Hematopoietic multipotent progenitor cell (in vitro differentiated cells): ENCODE results near the gene EIF4B. TPM values are rescaled to one million over a fixed set of nuclear protein-coding genes. Genes with fewer than 3 reads are reported as not detected.

Experiments used
- DNase-seq, 3 donors: peaks; one replicate each; pipeline ENCODE4 v3.0.0-alpha.2; 2011 to 2015; ENCODE audit warnings: low read depth in 2 of 3, low spot score in 2 of 3
- total RNA-seq: library from RNA; depleted of rRNA; stranded (reverse); fragments of >200 nt; gene quantifications from one replicate; pipeline ENCODE4 v1.2.3, GENCODE V29; 2012

Gene EIF4B
- total RNA-seq, 1 donor: 790 TPM

DNA sequence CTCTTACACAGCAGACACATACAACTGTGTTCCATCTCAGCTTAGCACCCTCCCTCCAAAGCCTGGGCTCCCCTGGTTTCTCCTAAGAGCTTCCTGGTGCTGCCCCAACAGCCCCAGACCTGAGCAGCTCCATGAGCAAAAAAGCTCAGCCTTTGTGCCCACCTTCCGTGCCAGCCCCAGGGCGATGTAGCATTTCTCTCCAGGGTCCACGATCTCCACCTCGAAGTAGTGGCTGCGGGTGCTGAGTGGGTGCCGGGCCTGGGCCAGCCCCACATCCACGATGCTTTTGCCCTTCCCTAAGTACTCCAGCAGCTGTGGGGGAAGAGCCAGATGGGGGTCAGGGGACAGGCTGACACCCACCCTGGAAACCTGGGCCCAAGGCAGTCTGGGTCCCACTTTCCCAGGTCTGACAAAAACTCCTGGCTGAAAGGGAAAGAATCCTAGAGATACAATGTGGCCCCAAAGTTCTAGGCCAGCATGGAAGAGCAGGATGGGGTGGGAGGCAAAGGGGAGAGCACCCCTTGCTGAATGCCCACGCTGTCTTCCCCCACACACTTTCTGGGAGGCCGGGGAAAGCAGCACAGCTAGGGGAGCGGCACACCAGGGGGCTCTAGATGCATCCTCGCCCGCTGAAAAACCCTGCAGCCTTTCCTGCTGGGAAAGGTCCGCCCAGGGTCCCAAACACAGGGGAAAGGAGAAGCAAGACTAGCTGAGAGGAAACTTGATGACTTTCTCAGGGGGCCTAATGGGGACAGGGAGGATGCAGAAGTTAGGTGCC, 61.9 kb downstream of the EIF4B start:
- no peak for DNase-seq

GRCh38 chr12:53068811-53069585, 62.7 kb downstream of the EIF4B start:
- DNase-seq: no peak

GRCh38 chr12:53069621-53070410, 63.6 kb downstream of the EIF4B start:
- DNase-seq: no peak

DNA sequence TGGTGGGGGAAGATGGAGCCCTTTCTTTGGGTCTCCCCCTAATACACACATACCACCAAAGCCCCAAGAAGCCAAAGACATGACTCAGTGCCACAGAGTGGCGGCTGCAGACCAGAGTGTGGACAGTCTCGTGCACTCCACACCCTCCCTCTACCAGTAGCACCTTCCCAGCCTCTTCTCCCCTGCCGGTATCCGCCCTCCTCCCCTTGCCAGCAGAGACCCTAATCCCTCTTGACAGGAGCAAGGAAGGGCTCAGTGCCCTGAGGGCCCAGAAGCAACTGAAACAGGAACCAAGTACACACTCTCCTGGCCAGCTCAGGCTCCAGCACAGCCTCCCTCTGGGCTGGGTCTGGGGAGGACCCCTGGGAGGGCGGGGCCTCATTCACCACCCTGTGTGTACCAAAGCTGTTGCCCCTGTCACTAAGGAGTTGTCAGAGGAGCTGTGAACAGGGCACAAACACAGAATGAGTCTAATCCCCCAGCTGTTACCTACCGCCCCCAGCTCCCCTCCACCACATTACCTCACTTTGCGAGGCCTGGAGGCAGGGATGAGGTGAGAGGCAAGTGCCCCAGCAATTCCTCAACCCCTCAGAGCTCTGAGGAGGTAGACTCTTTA, 64.7 kb downstream of the EIF4B start:
- DNase-seq: no peak

- DNase-seq: no peak
These were observed 65.6 kb downstream of the EIF4B start for GRCh38 chr12:53071591-53072551.

GRCh38 chr12:53073881-53074280, 67.6 kb downstream of the EIF4B start:
- no peak for DNase-seq

DNA sequence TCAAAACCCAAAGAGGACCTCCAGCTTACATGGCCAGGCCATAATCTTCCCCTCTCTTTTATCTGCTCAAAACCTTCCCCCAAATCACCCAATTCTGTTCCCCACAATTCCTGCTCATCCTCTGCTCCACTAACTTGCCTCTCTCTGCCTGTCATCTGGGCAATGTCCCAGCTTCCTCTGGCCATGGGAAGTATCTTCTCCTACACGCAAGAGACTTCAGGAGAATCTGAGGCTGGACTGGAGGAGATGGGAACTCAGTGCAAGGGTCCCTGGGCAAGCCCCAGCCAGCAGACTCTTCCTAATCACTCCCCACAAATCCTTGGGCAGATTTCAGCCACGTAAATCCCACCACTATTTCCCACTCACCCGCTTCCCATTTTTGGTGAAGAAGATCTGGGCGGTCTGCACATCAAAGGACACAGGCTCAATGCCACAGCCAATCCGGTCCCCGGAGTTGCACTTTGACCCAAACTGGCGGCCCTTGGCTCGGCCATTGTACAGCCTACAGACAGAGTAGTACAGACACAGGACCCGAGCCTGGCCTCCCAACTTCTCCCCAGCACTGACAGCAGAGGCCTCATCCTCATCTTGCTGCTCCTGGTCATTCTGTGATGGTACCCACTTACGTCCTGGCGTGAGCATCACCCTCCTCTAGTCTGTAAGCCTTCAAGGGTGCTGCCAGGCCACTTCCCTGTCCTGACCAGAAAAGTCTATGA, 68.2 kb downstream of the EIF4B start:
- DNase-seq: no peak

GRCh38 chr12:53074999-53075370, 68.7 kb downstream of the EIF4B start:
- no peak for DNase-seq

DNA sequence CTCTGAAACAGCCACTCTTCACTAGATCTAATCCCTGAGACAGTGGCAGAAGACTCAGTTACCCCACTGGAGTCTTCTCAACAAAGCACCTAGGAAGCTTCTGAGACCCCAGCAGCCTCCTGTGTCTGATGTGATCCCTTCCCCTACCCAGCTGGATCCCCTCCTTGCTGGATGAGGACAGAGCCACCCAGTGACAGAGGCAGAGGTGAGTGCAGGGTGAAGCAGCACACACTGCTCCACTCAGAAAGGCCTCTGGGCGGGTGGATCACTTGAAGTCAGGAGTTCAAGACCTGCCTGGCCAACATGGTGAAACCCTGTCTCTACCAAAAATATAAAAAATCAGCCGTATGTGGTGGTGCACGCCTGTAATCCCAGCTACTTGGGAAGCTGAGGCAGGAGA, 70.2 kb downstream of the EIF4B start:
- DNase-seq: no peak

GRCh38 chr12:53077030-53077429, 70.8 kb downstream of the EIF4B start:
- no peak for DNase-seq

DNA sequence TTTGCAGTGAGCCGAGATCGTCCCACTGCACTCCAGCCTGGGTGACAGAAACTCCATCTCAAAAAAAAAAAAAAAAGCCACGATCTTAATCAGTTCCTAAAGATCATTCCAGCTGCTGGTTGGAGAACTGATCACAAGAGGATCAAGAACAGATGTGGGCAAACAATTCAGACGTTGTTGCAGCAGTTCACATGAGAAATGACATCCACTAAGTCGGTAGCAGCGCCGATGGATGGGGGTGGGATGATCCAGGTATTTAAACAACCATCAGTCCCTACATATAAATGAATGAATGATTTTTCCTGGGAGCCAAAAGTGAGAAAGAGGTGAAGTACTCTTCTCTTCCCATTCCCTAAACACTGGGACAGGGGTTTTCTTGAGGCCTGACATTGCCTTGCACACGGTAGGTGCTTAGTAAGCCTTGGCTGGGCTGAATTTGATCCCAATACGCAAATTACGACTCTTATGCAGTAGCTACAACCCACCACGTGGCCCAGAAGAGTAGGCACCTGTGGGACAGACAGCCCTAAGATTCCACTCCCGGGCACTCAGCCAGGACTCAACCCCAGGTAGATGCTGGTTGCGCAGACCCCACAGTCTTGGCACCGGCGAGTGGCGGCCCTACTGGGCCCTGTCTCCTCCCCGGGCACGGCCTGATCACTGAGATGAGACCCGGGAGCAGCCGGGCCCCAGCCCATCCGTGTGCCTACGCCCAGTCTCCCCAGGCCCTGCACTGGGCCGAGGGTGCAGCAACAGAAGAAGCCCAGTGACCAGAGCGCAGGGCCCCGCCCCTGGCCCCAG, 72.4 kb downstream of the EIF4B start:
- DNase-seq: peak in 1 of 3 donors; percentile 36

GRCh38 chr12:53079226-53080117, 73.2 kb downstream of the EIF4B start, which contains the start of gene SPRYD3:
Gene SPRYD3, minus strand, starts transcription at chr12:53079390. Its CDS starts 57 bp downstream, at chr12:53079333.
- peak; percentile 90 to 97 (median 95) for DNase-seq

GRCh38 chr12:53082637-53083175, 76.5 kb downstream of the EIF4B start:
- no peak for DNase-seq

- DNase-seq: no peak
These were observed 80.1 kb downstream of the EIF4B start for GRCh38 chr12:53086361-53086760.

GRCh38 chr12:53090105-53090504, 83.8 kb downstream of the EIF4B start:
- DNase-seq: no peak

DNA sequence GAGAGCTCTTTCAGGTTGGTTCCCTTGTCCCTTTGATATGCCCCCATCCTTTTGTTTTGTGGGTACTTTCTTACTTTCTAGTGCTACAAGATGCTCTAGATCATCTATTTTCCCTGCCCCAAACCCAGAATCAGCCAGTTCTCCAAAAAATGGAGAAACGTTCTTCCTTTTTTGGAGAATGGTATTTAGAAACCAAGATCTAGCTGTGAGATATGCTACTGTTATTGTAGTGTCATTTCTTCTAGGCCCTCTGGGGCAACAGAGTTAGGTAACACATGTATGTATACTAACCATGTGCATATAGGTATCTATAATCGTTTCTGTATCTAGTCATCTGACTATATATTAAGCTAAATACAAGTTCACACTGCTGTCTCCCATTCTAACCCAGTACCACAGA, 84.3 kb downstream of the EIF4B start:
- DNase-seq: no peak

DNA sequence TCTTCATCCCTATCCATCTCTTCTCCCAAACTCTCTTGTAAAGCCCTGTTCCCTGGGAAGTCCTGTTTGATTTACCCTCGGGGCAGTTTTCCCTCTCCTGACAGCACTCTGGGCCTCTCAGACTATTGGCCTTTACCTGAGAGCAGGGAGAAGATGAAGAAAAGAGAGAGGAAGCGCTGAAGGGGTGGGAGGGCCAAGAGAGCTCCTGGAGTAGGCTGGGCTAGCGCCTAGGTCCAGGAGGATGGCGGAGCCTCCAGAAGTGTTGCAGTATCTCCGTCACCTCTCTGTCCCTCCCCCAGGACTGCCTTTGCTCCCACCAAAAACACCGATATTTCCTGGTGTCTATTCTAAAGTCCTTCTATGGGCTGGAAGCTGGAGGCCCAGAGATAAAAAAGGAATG, 85.5 kb downstream of the EIF4B start:
- no peak for DNase-seq
